T47D (cell line): ENCODE data around the gene IMPG1.
"Not testable (repeated sequence)": the region's sequence is repeated elsewhere in the genome, so short reads cannot be mapped to it uniquely, and the experiment has no call there.

ENCODE experiments used
- DNase-seq, 2 experiments: peaks; one replicate each; pipeline versions ENCODE4 v3.0.0 to v3.0.0-alpha.2; 2011 to 2012; ENCODE audit warnings: low read depth in 1 of 2, low spot score in 1 of 2
- JUND ChIP-seq: IDR thresholded peaks from 2 replicates; pipeline ENCODE4 v1.6.1; 2012; ENCODE audit warnings: low read depth
- in situ Hi-C: cut with HindIII; loops from 2 replicates; pipeline ENCODE4 v1.10.0; 2016; ENCODE audit warnings: low sequenced_read_pairs, low pct_unique_long_range_greater_than_20kb

The IMPG1 gene

DNA sequence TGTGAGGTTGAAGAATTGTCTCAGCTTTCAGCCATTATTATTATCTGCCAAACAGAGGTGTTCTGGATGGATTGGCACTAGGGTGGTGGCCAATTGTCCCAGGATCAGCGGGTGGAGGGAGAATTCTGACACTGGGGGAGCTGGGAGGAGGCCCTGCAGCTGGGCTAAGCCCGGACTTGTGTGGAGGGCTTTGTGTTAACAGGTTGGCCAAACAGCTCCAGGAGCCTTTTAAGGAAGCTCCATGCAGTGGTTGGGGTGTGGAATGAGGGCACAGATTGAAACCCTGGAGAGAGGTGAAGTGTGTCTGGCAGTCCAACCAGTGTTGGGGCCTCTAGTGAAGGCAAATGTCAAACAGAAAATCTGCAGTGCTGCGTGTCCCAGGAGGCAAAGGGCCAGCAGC lies 135.8 kb downstream of the IMPG1 start:
- in situ Hi-C loops, result no loop called here
- no peak for DNase-seq
- no peak for TF ChIP-seq JUND

DNA sequence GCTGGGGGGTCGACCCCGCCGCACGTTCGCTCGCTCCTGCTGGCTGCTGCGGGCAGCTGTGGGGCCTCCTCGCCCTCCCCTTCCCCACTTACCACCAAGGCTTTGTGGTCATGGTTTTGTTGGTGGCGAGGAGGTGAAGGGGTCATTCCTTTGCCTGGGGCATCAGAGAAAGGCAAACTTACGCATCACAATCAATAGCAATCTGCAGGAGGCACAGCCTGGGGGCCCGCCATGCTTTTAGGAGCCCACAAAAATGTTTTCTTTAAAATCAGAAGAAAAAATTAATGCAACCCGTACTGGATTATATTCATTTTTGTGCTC lies 137.0 kb downstream of the IMPG1 start:
- TF ChIP-seq JUND, result no peak
- in situ Hi-C loops, result no loop called here
- DNase-seq, result no peak

DNA sequence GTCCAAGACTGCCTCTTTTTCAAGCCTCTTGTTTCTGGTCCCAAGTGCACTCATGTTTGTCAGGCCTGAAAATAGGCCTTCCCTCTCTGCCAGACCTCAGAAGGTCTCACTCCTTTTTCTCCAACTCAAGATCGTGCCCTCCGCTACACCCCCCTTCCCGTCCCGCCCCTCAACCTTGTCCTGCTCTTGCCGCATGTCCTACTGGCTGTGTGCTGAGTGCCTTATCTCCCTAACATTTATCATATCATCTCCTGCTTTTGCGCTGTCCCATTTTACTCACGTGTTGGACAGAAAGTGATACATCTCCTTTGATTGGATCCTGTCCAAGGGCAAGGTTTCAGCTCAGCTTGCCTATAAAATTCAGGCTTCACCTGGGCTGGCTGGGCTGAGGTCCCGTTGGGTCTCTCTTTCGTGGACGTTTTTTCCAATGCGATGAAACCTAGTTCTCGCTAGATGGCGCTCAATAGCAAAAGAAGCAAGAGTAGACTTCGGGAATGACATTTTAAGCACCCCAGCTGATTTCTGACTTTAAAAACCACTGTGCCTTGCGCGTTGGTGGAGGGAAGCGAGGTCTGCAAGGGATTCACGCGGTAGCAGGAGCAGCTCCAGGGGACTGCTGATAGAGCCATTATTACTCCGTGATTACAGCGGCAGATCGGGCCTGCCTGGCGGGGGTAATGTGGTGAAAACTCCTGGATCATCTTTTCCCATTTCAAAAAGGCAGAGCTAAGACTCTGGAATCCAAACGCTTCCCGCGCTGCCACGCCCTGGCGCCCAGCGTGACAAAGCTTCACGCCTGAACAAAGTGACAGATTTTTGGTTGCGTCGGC lies 137.6 kb downstream of the IMPG1 start:
- peak; percentile 64 to 79 for DNase-seq
- TF ChIP-seq JUND, result no peak
- in situ Hi-C loops, result no loop called here

- no peak for TF ChIP-seq JUND
- DNase-seq, result no peak
- in situ Hi-C loops, result no loop called here
Observed at GRCh38 chr6:75933387-75933975, 139.0 kb downstream of the IMPG1 start.

GRCh38 chr6:75932067-75932466 lies 140.4 kb downstream of the IMPG1 start:
- DNase-seq, result peak in 1 of 2 experiments; percentile 53
- no peak for TF ChIP-seq JUND
- in situ Hi-C loops, result no loop called here

GRCh38 chr6:75931011-75931680 lies 141.3 kb downstream of the IMPG1 start:
- DNase-seq, result no peak
- in situ Hi-C loops, result no loop called here
- no peak for TF ChIP-seq JUND

- in situ Hi-C loops, result no loop called here
- DNase-seq, result no peak
- no peak for TF ChIP-seq JUND
Observed at GRCh38 chr6:75926293-75927168, 145.9 kb downstream of the IMPG1 start.

GRCh38 chr6:75922226-75922625 lies 150.2 kb downstream of the IMPG1 start:
- TF ChIP-seq JUND, result no peak
- DNase-seq, result no peak
- in situ Hi-C loops, result no loop called here

DNA sequence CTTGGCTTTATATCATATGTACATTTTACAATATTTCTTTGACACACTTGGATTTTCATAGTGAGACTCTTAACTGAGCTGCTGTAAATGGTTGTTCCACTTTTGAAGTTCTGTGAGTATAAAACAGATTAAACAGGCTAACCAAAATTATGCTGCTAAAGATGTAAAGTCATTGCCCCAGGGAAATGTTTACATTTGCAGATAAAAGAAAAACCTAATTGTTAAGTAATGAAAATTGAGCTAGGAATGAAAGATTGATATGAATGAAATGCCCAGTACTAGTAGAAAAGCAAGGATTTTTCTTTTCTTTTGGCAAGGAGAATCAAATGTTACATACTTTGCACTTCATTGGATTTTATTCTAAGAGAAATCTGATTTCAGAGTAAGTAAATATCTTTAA lies 159.4 kb downstream of the IMPG1 start:
- TF ChIP-seq JUND, result no peak
- in situ Hi-C loops, result no loop called here
- no peak for DNase-seq

DNA sequence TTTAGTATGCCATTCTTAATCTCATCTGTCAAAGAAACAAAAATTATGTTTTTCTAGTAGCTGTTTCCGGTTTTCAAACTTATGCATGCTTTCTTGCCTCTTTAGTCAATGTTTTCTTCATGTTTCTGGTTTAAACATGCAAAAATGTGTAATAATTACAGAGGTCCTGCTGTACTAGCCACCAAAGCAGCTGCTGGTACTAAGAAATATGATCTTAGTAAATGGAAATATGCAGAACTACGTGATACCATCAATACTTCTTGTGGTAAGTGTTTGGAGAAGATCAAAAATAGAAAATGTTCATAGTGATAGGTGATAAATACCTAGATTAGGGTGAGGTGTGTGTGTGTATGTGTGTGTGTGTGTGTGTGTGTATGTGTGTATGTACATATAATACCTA lies 165.0 kb downstream of the IMPG1 start:
- no peak for TF ChIP-seq JUND
- in situ Hi-C loops, result no loop called here
- DNase-seq, result no peak

GRCh38 chr6:75906871-75907270 lies 165.6 kb downstream of the IMPG1 start:
- TF ChIP-seq JUND, result no peak
- peak; percentile 37 to 60 for DNase-seq
- in situ Hi-C loops, result no loop called here

DNA sequence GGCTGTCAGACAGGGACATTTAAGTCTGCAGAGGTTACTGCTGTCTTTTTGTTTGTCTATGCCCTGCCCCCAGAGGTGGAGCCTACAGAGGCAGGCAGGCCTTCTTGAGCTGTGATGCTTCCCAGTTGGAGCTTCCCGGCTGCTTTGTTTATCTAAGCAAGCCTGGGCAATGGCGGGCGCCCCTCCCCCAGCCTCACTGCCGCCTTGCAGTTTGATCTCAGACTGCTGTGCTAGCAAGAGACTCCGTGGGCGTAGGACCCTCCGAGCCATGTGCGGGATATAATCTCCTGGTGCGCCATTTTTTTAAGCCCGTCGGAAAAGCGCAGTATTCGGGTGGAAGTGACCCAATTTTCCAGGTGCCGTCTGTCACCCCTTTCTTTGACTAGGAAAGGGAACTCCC lies 167.3 kb downstream of the IMPG1 start:
- DNase-seq, in situ Hi-C loops: not testable (repeated sequence)

DNA sequence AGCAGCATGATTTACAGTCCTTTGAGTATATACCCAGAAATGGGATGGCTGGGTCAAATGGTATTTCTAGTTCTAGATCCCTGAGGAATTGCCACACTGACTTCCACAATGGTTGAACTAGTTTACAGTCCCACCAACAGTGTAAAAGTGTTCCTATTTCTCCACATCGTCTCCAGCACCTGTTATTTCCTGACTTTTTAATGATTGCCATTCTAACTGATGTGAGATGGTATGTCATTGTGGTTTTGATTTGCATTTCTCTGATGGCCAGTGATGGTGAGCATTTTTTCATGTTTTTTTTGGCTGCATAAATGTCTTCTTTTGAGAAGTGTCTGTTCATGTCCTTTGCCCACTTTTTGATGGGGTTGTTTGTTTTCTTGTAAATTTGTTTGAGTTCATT lies 172.2 kb downstream of the IMPG1 start:
- DNase-seq, in situ Hi-C loops: not testable (repeated sequence)
